HCT116 (cell line): ENCODE measurements around the gene TMEM129. TPM values are rescaled to one million over a fixed set of nuclear protein-coding genes. Genes with fewer than 3 reads are reported as not detected.

Experiments
- ATAC-seq: fragments of 200-7000 bp; cut with Tn5 transposase; 2 replicates; pipeline ENCODE4 v1.9.1; 2020; ENCODE audit warnings: mild to moderate bottlenecking, moderate library complexity
- BruUV-seq: library from RNA; stranded (reverse); fragments of 400-500 nt; replicated peaks from 2 replicates; lab custom pipeline; 2021; lab: Mats Ljungman, UMichigan
- CTCF ChIA-PET: fragments of 300-600 bp; sonication (Branson Sonifier 250); formaldehyde crosslinking; loops from one replicate; lab custom pipeline; 2021; ENCODE audit warnings: antibody characterized with exemption; lab: Charles Lee
- POLR2A ChIA-PET: fragments of 300-600, 350-600 bp; sonication (Branson Sonifier 250); formaldehyde crosslinking; loops from one replicate; lab custom pipeline; 2021; ENCODE audit warnings: antibody characterized with exemption; lab: Charles Lee
- RAD21 ChIA-PET, 2 experiments: fragments of 300-600 bp; sonication (Branson Sonifier 250); formaldehyde crosslinking; loops; one replicate each; lab custom pipeline; 2023; ENCODE audit warnings: low total read pairs in 2 of 2; ENCODE audit not compliant: uncharacterized antibody in 2 of 2, unreplicated experiment in 2 of 2, low non-redundant PET in 1 of 2; lab: Charles Lee
- DNase-seq: peaks from one replicate; pipeline ENCODE4 v3.0.0-alpha.2; 2010; ENCODE audit warnings: low read depth, low spot score
- H2AFZ ChIP-seq: fragments of 200-600 bp; shearing (Covaris generic), sonication (generic); 2 replicates; pipeline ENCODE4 v1.6.1; 2017; ENCODE audit warnings: low read depth, mixed run types, mixed read lengths, antibody characterized with exemption, low read length; ENCODE audit not compliant: poor library complexity, severe bottlenecking
- H3K27ac ChIP-seq: 2 replicates; pipeline ENCODE4 v1.5.1; 2012; ENCODE audit warnings: low read depth, low read length
- H3K27me3 ChIP-seq: fragments of 200-600 bp; sonication (generic); 2 replicates; pipeline ENCODE4 v1.6.1; 2016; ENCODE audit warnings: mixed run types, low read length, mixed read lengths; ENCODE audit not compliant: insufficient read depth
- H3K36me3 ChIP-seq, 2 experiments: fragments of 200-500 bp in 1 of 2; fragments of 200-600 bp in 1 of 2; sonication (Bioruptor generic) in 1 of 2; sonication (generic) in 1 of 2; 2 replicates each; pipeline versions ENCODE4 v1.5.1 to v1.6.1; 2014 to 2016; ENCODE audit warnings: low read length in 2 of 2, inconsistent platforms in 1 of 2, mixed read lengths in 1 of 2, mixed run types in 1 of 2; ENCODE audit not compliant: insufficient read depth in 2 of 2, control insufficient read depth in 1 of 2
- H3K4me1 ChIP-seq, 2 experiments: fragments of 200-600 bp in 1 of 2; sonication (generic) in 1 of 2; 2 replicates each; pipeline versions ENCODE4 v1.5.1 to v1.6.1; 2012 to 2017; ENCODE audit warnings: low read length in 2 of 2, inconsistent platforms in 1 of 2, mild to moderate bottlenecking in 1 of 2, mixed read lengths in 1 of 2, mixed run types in 1 of 2, moderate library complexity in 1 of 2; ENCODE audit not compliant: insufficient read depth in 2 of 2, control insufficient read depth in 1 of 2
- H3K4me2 ChIP-seq: fragments of 200-600 bp; sonication (generic); 2 replicates; pipeline ENCODE4 v1.6.1; 2017; ENCODE audit warnings: mixed run types, low read length, mixed read lengths
- H3K4me3 ChIP-seq, 2 experiments: fragments of 200-600 bp in 1 of 2; sonication (generic) in 1 of 2; replicated peaks in 1 of 2; 2 replicates each; pipeline ENCODE4 v1.5.1; 2011 to 2016; ENCODE audit warnings: low read length in 2 of 2, control low read depth in 1 of 2, low read depth in 1 of 2, mild to moderate bottlenecking in 1 of 2, mixed read lengths in 1 of 2, mixed run types in 1 of 2
- H3K79me2 ChIP-seq: fragments of 200-600 bp; sonication (generic); 2 replicates; pipeline ENCODE4 v1.6.1; 2017; ENCODE audit warnings: mild to moderate bottlenecking, mixed run types, low read length, moderate library complexity, mixed read lengths; ENCODE audit not compliant: insufficient read depth
- H3K9ac ChIP-seq: fragments of 200-600 bp; sonication (generic); 2 replicates; pipeline ENCODE4 v1.6.1; 2016; ENCODE audit warnings: low read length, mixed read lengths
- H3K9me2 ChIP-seq: fragments of 200-600 bp; sonication (generic), shearing (Covaris generic); 2 replicates; pipeline ENCODE4 v1.6.1; 2017; ENCODE audit warnings: mixed run types, mild to moderate bottlenecking, moderate library complexity; ENCODE audit not compliant: insufficient read depth
- H3K9me3 ChIP-seq, 2 experiments: fragments of 200-500 bp in 1 of 2; fragments of 200-600 bp in 1 of 2; sonication (Bioruptor generic) in 1 of 2; sonication (generic) in 1 of 2; 2 replicates each; pipeline ENCODE4 v1.6.1; 2014 to 2017; ENCODE audit warnings: low read length in 2 of 2, mixed read lengths in 2 of 2, inconsistent platforms in 1 of 2, low read depth in 1 of 2, mild to moderate bottlenecking in 1 of 2, mixed run types in 1 of 2, moderate library complexity in 1 of 2; ENCODE audit not compliant: control insufficient read depth in 1 of 2, insufficient read depth in 1 of 2
- H4K20me1 ChIP-seq: fragments of 200-600 bp; sonication (generic), shearing (Covaris generic); 2 replicates; pipeline ENCODE4 v1.6.1; 2017; ENCODE audit warnings: mixed run types, mild to moderate bottlenecking, moderate library complexity; ENCODE audit not compliant: insufficient read depth
- ELF1 ChIP-seq: IDR thresholded peaks from 2 replicates; pipeline ENCODE4 v1.6.1; 2012; ENCODE audit warnings: low read depth, borderline replicate concordance
- EZH2phosphoT487 ChIP-seq: fragments of 200-600 bp; IDR thresholded peaks from 2 replicates; pipeline ENCODE4 v1.6.1; 2018; ENCODE audit warnings: antibody characterized with exemption, borderline replicate concordance
- JUND ChIP-seq: IDR thresholded peaks from 2 replicates; pipeline ENCODE4 v1.6.1; 2012
- POLR2A ChIP-seq: IDR thresholded peaks from 2 replicates; pipeline ENCODE4 v1.7.0; 2011; ENCODE audit warnings: borderline replicate concordance; ENCODE audit not compliant: insufficient read depth, insufficient read length; ENCODE audit errors: extremely low read depth
- POLR2AphosphoS5 ChIP-seq: IDR thresholded peaks from 2 replicates; pipeline ENCODE4 v1.6.1; 2011; ENCODE audit warnings: mild to moderate bottlenecking, low read depth, low read length, moderate library complexity
- SIN3A ChIP-seq: IDR thresholded peaks from 2 replicates; pipeline ENCODE4 v1.6.1; 2012; ENCODE audit warnings: low read depth
- SP1 ChIP-seq: IDR thresholded peaks from 2 replicates; pipeline ENCODE4 v1.6.1; 2012; ENCODE audit warnings: low read depth
- TCF7L2 ChIP-seq: IDR thresholded peaks from 2 replicates; pipeline ENCODE4 v1.7.0; 2011; ENCODE audit warnings: borderline replicate concordance, inconsistent platforms; ENCODE audit not compliant: insufficient read depth, insufficient read length; ENCODE audit errors: extremely low read depth
- ZFX ChIP-seq: fragments of 450-650 bp; IDR thresholded peaks from 2 replicates; pipeline ENCODE4 v1.6.1; 2017
- ZNF274 ChIP-seq: fragments of 200-500 bp; sonication (Bioruptor generic); IDR thresholded peaks from 2 replicates; pipeline ENCODE4 v1.6.1; 2014; ENCODE audit warnings: mild to moderate bottlenecking, low read depth, low read length, inconsistent platforms
- intact Hi-C: fragments of 100-400 bp; cut with micrococcal nuclease; formaldehyde crosslinking; loops from 2 replicates; pipeline ENCODE4 v1.10.0; 2022
- total RNA-seq: library from RNA; stranded (reverse); gene quantifications from one replicate; pipeline ENCODE4 v1.2.1, GENCODE V29; 2021; ENCODE audit not compliant: unreplicated experiment
- TF ChIP-seq, protein P1 (sequence below): IDR thresholded peaks from 2 replicates; pipeline ENCODE4 v1.6.1; 2011; ENCODE audit warnings: mild to moderate bottlenecking, low read length, moderate library complexity; ENCODE audit not compliant: insufficient replicate concordance; ENCODE audit errors: extremely low read depth
- TF ChIP-seq, protein P2 (sequence below), 3 experiments: fragments of 200-600 bp in 1 of 3; sonication (generic) in 1 of 3; IDR thresholded peaks in 2 of 3; conservative IDR thresholded peaks in 1 of 3; 2 replicates each; pipeline ENCODE4 v1.5.1; 2012 to 2017; ENCODE audit warnings: low read depth in 2 of 3, low read length in 2 of 3, antibody characterized with exemption in 1 of 3, borderline replicate concordance in 1 of 3, control low read depth in 1 of 3, mild to moderate bottlenecking in 1 of 3, mixed read lengths in 1 of 3, mixed run types in 1 of 3, moderate library complexity in 1 of 3; ENCODE audit not compliant: insufficient read depth in 1 of 3
- TF ChIP-seq, protein P3 (sequence below): IDR thresholded peaks from 2 replicates; pipeline ENCODE4 v1.6.1; 2012

The TMEM129 gene
- total RNA-seq, 1 experiment from 2014 or later = 29.4 TPM

DNA sequence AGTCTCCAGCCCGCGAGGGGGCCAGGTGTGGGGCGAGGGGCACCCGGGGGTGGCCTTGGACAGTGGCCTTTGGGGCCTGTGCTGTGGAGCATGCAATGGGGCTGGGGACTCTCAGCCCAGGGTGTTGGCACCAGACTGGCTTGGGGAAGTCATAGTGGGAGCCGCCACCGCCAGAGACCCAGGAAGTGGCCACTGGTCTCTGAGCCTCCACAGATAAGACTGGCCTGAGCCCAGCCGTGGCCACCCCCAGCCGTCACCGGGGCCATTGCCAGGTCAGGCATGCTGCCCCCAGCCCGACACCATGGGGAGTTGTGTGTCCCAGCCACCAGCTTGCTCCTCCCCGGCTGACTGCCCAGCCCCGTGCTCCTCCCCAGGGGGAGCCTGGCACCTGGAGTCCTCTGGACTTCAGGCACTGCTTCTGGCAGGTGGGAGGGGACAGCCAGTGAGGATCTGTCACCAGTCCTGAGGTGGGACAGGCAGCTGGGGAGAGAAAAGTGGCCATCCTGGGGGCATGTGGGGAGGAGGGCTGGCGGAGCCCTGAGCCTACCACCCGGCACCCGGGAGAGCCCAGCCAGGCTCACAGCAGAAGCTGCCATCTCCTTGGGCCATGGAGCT is 32.7 kb upstream of the TMEM129 start:
- ATAC-seq (no peak), DNase-seq (no peak)
- H3K27ac ChIP-seq = no peak overlapping the region; the same call in 1 of the 2 replicates
- no peak overlapping the region for H3K9ac ChIP-seq
- no peaks in the 10 kb centered on the region for H3K9me3 ChIP-seq
- H3K36me3 ChIP-seq = no peaks in the 10 kb centered on the region
- no peak overlapping the region for H3K4me3 ChIP-seq
- POLR2A ChIA-PET = no interaction called here
- H4K20me1 ChIP-seq = no peaks in the 10 kb centered on the region
- no peak overlapping the region for H2AFZ ChIP-seq
- no TSS peak for BruUV-seq
- no peaks in the 10 kb centered on the region for H3K9me2 ChIP-seq
- RAD21 ChIA-PET = no interaction called here
- H3K27me3 ChIP-seq = no peaks in the 10 kb centered on the region
- H3K4me1 ChIP-seq = peaks cover 0 to 11% of the 10 kb centered on the region in 2 experiments; a peak in 1 of 4 replicates
- no peak overlapping the region for H3K4me2 ChIP-seq
- H3K79me2 ChIP-seq = no peaks in the 10 kb centered on the region
- intact Hi-C loops = no loop called here
- CTCF ChIA-PET = interaction anchor here (1.3 kb wide), 1 partner anchor 14 kb away, joined by 4 read pairs; no protein-coding TSS in a partner anchor
- TF ChIP-seq JUND (no peak), TCF7L2 (no peak), SP1 (no peak), POLR2A (no peak), SIN3A (no peak), POLR2AphosphoS5 (no peak), ELF1 (no peak), ZNF274 (no peak), ZFX (no peak), EZH2phosphoT487 (no peak)
- TF ChIP-seq, protein P1, sequence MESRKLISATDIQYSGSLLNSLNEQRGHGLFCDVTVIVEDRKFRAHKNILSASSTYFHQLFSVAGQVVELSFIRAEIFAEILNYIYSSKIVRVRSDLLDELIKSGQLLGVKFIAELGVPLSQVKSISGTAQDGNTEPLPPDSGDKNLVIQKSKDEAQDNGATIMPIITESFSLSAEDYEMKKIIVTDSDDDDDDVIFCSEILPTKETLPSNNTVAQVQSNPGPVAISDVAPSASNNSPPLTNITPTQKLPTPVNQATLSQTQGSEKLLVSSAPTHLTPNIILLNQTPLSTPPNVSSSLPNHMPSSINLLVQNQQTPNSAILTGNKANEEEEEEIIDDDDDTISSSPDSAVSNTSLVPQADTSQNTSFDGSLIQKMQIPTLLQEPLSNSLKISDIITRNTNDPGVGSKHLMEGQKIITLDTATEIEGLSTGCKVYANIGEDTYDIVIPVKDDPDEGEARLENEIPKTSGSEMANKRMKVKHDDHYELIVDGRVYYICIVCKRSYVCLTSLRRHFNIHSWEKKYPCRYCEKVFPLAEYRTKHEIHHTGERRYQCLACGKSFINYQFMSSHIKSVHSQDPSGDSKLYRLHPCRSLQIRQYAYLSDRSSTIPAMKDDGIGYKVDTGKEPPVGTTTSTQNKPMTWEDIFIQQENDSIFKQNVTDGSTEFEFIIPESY = no peak
- TF ChIP-seq, protein P2, sequence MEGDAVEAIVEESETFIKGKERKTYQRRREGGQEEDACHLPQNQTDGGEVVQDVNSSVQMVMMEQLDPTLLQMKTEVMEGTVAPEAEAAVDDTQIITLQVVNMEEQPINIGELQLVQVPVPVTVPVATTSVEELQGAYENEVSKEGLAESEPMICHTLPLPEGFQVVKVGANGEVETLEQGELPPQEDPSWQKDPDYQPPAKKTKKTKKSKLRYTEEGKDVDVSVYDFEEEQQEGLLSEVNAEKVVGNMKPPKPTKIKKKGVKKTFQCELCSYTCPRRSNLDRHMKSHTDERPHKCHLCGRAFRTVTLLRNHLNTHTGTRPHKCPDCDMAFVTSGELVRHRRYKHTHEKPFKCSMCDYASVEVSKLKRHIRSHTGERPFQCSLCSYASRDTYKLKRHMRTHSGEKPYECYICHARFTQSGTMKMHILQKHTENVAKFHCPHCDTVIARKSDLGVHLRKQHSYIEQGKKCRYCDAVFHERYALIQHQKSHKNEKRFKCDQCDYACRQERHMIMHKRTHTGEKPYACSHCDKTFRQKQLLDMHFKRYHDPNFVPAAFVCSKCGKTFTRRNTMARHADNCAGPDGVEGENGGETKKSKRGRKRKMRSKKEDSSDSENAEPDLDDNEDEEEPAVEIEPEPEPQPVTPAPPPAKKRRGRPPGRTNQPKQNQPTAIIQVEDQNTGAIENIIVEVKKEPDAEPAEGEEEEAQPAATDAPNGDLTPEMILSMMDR (IDR thresholded peaks at IDR 0.05 in 2 of 3, conservative IDR thresholded peaks at IDR 0.05 in 1 of 3; ENCODE audit: borderline replicate concordance in 1 of 3, insufficient read depth in 1 of 3, low read depth in 2 of 3, low read length in 2 of 3) = no peak
- TF ChIP-seq, protein P3, sequence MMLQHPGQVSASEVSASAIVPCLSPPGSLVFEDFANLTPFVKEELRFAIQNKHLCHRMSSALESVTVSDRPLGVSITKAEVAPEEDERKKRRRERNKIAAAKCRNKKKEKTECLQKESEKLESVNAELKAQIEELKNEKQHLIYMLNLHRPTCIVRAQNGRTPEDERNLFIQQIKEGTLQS = no peak
- TF ChIP-seq, all 23 proteins: peak for 0
